Renal cortical epithelial cell (primary cell): ENCODE data around the gene NOTCH3. TPM values are rescaled to one million over a fixed set of nuclear protein-coding genes. Genes with fewer than 3 reads are reported as not detected.

Source experiments
- DNase-seq: peaks from one replicate; pipeline ENCODE4 v3.0.0-alpha.2; 2011; ENCODE audit warnings: low read depth
- total RNA-seq: library from RNA; depleted of rRNA; stranded (reverse); fragments of >200 nt; gene quantifications from 2 replicates; pipeline ENCODE4 v1.2.3, GENCODE V29; 2014

NOTCH3 gene
- total RNA-seq, 1 donor from 2014 or later, result 2.6 TPM

- DNase-seq, result no peak
Measured at GRCh38 chr19:15161028-15161984, 39.5 kb downstream of the NOTCH3 start.

- no peak for DNase-seq
Measured at GRCh38 chr19:15159251-15159650, 41.5 kb downstream of the NOTCH3 start.

- DNase-seq, result no peak
Measured at GRCh38 chr19:15156391-15156790, 44.4 kb downstream of the NOTCH3 start.

DNA sequence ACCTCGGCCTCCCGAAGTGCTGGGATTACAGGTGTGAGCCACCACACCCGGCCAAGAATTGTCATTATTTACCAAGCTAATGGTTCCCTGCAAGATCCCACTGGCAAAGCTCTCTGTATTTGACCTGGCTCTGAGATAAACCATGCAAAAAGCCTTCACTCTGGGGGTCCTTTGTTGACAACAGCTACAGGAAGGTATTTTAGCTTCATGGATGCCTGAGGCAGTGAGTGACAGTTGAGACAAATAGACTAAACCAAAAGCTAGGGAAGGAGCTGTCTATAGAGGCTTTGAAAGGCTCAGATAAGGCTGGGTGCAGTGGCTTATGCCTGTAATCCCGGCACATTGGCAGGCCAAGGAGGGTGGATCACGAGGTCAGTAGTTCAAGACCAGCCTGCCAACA lies 45.5 kb downstream of the NOTCH3 start:
- no peak for DNase-seq

DNA sequence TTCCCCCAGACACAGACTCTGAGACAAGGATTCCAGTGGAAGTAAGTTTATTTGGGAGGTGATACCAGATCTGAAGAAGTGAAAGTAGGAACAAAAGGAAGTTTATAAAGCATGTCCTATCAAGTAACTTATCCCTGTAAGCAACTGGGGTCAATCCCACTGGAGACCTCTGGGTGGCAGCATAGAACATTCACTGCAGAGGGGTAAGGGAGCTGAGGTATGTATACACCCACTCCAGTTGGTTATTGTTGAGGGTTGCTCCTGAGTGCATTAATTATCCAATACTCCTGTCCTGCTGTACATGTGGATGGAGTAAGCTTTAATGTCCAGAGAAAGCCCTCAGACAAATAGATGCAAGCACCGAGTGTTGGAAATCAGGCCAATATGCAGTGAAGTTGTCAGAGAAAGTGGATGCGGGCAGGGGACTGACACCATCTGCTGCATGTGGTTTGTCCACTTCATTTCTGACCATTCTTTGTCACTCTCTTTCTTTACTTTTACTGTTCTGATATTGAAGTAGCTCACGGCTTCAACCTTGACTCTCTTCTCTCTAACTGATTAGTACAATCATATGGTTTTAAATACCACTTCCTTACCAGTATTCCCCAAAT lies 46.7 kb downstream of the NOTCH3 start:
- DNase-seq, result peak; percentile 33

GRCh38 chr19:15149737-15150136 lies 51.1 kb downstream of the NOTCH3 start:
- DNase-seq, result no peak

- DNase-seq, result no peak
Measured at GRCh38 chr19:15147090-15147489, 53.7 kb downstream of the NOTCH3 start.

- DNase-seq, result peak; percentile 15
Measured at GRCh38 chr19:15144046-15144646, 56.6 kb downstream of the NOTCH3 start.

DNA sequence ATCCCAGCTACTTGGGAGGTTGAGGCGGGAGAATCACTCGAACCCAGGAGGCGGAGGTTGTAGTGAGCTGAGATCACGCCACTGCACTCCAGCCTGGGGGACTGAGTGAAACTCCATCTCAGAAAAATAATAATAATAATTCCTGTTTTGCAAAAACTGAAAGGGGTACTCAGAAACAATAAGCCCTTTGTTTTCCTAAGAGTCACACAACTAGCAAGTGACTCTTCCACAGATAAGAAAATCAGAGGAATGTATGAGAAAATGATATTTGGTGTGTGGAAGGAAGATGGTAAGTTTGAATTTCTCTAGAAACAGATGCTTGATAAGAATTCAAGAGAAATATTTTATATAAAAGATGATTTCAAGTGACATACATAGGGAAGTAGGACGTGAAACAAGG lies 58.5 kb downstream of the NOTCH3 start:
- DNase-seq, result no peak

DNA sequence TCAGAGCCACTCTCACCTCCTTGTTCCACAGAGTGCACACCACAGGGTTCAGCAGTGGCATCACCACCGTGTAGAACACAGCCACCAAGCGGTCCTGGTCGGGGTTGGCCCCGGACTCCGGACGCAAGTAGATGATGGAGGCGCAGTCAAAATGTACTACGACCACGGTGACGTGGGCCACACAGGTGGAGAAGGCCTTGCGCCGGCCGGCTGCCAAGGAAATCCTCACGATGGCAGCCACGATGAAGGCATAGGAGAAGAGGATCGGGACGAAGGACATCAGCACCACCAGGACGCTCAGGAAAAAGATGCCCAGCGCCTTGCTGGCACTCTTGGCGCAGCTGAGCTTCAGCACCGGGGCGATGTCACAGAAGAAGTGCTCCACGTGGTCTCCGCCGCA lies 59.7 kb downstream of the NOTCH3 start:
- DNase-seq, result no peak

GRCh38 chr19:15138427-15138826 lies 62.4 kb downstream of the NOTCH3 start:
- no peak for DNase-seq

DNA sequence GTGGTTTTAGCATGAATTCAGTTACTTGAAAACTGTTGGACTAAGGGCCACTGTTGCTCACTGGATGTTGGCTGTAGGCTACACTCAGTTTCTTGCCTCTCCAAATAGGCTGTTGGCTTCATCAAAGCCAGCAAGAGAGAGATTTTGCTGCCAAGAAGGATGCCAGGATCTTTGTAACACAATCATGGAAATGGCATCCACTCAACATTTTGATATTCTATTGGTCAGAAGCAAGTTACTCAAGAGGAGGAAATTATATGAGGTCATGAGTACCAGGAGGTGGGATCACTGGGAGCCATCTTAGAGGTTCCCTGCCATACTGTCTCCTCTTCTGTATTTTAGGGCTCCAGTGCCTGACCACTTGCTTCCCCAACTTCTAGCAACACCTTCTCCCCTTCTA lies 63.0 kb downstream of the NOTCH3 start:
- DNase-seq, result no peak

GRCh38 chr19:15136234-15136954 lies 64.4 kb downstream of the NOTCH3 start:
- DNase-seq, result peak; percentile 25

DNA sequence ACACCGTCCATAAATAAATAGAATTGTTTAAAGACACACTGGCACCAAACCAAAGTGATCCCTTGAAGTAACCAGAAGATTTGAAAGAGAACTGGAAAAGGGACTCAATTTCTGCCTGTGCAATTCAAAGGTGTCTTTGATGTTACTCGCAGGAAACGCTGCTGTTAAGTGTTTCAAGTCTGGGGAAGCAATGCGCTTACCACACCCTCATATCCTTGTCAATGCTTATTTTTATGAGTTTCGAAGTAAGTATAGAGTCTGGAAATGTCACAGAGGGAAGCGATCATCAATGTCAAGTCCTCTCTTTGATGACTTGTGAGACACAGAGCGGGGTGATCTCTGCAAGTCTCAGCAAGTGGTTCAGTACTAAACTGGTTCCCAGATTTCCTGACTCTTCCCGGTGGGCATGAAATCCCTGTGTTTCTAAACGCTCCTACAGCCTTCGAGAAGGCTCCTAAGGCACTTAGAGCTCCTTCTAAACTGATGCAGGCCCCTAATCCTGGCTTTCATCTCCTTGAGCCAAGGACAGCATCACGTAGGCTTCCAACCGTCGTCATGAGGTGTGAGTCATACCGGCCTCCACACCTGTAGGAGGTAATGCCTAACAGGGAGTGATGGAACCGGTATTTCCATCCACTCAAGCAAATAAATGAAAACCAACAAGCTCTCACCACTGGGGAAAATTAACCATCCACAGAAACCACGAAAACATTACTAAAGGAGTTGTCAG lies 70.8 kb downstream of the NOTCH3 start:
- peak; percentile 45 for DNase-seq

DNA sequence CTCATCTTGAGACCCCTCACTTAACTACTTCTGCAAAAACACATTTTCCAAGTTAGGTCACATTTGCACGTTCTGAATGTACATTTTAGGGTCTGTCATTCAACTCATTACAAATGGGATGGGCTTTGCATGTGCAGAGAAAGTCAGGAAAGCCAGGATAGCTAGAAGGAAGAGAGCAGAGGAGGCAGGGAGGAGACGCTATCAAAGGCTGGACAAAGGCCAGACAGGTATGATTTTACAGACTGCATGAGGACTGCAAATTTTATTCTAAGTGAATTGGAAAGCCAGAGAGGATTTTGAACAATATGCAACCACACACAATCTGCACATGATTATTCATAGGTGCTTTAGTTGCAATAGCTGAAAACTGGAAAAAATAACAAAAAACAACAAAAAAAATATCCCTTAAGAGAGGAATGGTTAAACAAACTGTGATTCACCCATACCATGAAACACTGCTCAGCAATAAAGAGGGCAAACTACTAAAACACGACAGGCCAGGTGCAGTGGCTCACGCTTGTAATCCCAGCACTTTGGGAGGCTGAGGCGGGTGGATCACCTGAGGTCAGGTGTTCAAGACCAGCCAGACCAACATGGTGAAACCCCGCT lies 72.5 kb downstream of the NOTCH3 start:
- DNase-seq, result no peak

DNA sequence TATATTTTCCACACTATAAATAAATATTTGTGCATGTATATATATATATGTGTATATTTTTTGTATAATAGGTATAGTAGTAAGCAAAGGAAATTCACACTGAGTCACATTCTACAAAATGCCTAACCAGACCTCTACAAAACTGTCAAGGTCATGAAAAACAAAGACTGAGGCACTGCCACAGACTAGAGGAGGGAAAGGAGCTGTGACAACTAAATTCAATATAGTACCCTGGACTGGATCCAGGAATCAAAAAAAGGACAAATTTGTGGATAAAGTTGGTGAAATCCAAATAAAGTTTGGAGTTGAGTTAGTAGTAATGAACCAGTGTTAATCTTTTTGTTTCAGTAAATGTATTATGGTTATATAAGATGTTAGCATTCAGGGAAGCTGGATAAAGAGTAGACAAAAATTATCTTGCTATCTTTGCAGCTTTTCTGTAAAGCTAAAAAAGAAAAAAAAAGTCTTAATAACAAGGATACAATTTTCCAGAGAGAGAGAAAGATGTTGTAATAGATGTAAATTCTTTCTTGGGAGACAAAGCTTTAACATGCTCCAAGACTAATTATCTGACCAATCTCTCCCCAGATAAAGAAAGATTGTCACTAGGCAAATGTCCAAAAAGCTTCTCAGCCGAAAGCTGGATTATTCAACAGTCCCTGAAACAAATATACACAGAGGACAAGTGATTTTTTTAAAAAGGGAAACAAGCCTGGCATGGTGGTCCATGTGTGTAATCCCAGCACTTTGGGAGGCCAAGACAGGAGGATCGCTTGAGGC lies 74.5 kb downstream of the NOTCH3 start:
- no peak for DNase-seq

DNA sequence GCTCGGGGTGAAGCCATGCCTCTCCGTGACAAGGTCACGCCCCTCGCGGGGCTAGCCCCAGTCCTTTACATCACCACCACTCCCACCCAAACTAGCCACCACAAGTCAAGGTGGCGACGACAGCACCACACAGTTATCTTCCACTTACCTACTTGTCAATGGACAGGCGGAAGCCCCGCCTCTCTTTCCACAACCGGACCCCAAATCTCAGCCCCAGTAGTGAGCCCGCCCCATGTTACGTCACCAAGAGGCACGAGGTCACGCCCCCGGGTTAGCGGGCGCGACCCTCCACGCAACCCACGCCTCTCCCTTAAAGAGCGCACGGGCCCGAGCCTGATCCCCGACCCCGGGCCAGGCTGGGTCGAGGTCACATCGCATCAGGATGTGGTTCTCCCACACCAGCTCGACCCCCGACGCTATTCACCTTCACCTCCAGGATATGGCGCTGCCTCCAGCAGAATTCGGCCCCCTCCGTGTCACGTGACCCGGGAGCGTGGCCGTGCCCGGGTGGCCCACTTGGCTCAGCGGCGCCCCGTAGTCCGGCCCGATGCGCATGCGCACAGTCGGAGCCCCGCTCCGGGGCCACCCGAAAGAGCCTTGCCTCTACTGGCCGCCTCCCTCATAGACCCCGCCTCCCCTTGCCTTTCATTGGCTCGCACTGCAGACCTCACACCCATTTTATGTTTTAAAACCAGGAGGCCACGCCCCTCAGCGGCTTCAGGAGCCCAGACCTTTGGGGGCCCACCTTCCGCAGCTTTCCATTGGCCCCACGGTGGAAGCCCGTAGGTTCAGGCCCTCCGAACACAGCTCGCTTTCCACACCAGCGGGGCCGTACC lies 75.3 kb downstream of the NOTCH3 start:
- peak; percentile 94 for DNase-seq

DNA sequence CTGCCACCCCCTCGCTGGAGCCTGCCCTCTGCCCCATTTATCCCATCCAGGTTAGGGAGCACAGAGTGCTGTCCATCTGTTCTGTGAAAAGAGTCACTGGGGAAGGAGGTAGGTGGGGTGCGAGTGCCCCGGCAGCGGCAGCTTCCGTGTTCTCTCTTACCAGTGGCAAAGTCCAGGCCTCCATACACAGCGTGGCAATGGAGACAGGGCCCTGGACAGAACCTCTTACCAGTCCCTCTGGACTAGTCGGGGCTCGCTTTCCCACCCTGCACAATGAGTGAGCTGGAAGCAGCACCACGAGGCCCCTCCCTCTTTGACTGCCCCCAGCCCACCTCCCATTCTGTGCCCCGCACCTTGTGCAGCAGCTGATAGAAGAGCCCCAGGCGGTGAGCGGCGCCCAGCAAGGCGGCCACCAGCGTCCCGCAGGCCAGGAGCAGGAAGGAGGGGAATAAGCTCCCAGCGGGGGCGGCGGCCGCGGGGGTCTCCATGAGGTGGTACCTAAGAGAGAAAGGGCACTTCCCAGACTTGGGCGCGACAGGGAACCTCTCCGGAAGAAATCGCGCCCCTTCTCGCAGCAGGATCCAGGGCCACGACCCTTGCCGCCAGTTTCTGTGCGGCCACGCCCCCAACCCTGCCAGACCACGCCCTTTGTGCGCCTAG lies 76.1 kb downstream of the NOTCH3 start:
- DNase-seq, result no peak

DNA sequence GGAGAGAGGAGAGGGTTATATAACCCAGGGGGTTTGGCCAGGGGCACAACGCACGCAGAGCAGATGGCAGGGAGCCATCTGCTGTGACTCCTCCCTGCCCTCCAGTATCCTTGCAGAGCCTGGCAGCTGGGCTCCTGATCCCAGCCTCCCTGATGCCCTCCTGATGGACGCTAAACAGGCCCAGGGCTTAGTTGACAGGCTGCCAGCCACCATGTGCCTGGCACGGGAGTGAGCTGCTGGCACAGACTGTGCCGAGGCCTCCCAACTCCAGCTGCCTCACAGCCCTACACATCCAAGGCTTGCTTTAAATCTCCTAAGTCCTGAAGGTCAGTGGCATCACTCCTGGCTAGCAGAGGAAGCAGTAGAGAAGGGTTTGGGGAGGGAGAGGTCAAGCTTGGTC lies 76.9 kb downstream of the NOTCH3 start:
- no peak for DNase-seq
